ENCODE data around the gene SOX14. TPM values are rescaled to one million over a fixed set of nuclear protein-coding genes. Genes with fewer than 3 reads are reported as not detected.

The SOX14 gene
- total and polyA plus RNA-seq, 2 of the 4 experiments (the other 2 are of a cell fraction), result not detected

DNA sequence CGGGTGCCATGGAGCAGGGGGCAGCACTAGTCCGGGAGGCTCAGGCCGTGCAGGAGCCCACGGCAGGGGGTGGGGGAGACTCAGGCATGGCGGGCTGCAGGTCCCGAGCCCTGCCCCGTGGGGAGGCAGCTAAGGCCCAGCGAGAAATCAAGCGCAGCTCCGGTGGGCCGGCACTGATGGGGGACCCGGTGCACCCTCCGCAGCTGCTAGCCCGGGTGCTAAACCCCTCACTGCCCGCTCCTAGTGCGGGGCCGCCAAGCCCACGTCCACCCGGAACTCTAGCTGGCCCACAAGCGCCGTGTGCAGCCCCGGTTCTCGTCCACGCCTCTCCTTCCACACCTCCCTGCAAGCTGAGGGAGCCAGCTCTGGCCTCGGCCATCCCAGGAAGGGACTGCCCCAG, 49.6 kb upstream of the SOX14 start:
- no peak overlapping the region for H3K56ac ChIP-seq (ENCODE audit: extremely low read depth, insufficient read depth, low read length)
- WGBS, 2 experiments (ENCODE audit: extremely low coverage in 2 of 2, insufficient read length in 1 of 2), result 63% methylated on average over 9 of the region's 25 CpGs; no CpG with 5 or more reads in 1 of the 2 experiments
- CTCF ChIA-PET, result no interaction called here

More for the DNA sequence above, 49.6 kb upstream of the SOX14 start:
- no peak overlapping the region for H3K4me3 ChIP-seq (ENCODE audit: insufficient read depth, low read depth, low read length)
- no peak overlapping the region for H3K4ac ChIP-seq (ENCODE audit: low read depth, low read length)
- no peak for ATAC-seq (ENCODE audit: low read depth)
- H2AK9ac ChIP-seq (replicated peaks; ENCODE audit: low read depth, low read length, poor library complexity), result no peak overlapping the region
- dilution Hi-C loops (cut with HindIII; ENCODE audit: low sequenced_read_pairs, unreplicated experiment), result no loop called here
- no peak overlapping the region for H2BK15ac ChIP-seq (ENCODE audit: low read depth, low read length)
- no peak overlapping the region for H2AK5ac ChIP-seq (ENCODE audit: low read depth, low read length)
- H4K91ac ChIP-seq (ENCODE audit: insufficient read depth, low read depth, low read length), result no peak overlapping the region
- POLR2A ChIA-PET (ENCODE audit: unreplicated experiment), result no interaction called here
- H2BK5ac ChIP-seq (ENCODE audit: low read depth, low read length, poor library complexity, severe bottlenecking), result no peak overlapping the region
- no peak overlapping the region for H3K27ac ChIP-seq (ENCODE audit: insufficient read depth, low read length)
- TF ChIP-seq MAFK (IDR thresholded peaks at IDR 0.05; ENCODE audit: low read depth, low read length), result no peak
- no peak for TF ChIP-seq CTCF (conservative IDR thresholded peaks at IDR 0.05; ENCODE audit: low read depth, low read length)
- no peak for TF ChIP-seq BHLHE40 (IDR thresholded peaks at IDR 0.05; ENCODE audit: low read depth, low read length)
- TF ChIP-seq RAD21 (IDR thresholded peaks at IDR 0.05; ENCODE audit: low read length), result no peak
- no peak for TF ChIP-seq FOS (IDR thresholded peaks at IDR 0.05; ENCODE audit: low read depth, low read length)
- no peak for TF ChIP-seq MAZ (IDR thresholded peaks at IDR 0.05; ENCODE audit: borderline replicate concordance, low read depth, low read length)
- no peak for TF ChIP-seq CEBPB (IDR thresholded peaks at IDR 0.05; ENCODE audit: low read depth, low read length)
- TF ChIP-seq POLR2A (IDR thresholded peaks at IDR 0.05; ENCODE audit: low read depth, low read length), result no peak
- TF ChIP-seq ELK1 (IDR thresholded peaks at IDR 0.05; ENCODE audit: borderline replicate concordance, low read depth, low read length), result no peak
- TF ChIP-seq, protein P1, sequence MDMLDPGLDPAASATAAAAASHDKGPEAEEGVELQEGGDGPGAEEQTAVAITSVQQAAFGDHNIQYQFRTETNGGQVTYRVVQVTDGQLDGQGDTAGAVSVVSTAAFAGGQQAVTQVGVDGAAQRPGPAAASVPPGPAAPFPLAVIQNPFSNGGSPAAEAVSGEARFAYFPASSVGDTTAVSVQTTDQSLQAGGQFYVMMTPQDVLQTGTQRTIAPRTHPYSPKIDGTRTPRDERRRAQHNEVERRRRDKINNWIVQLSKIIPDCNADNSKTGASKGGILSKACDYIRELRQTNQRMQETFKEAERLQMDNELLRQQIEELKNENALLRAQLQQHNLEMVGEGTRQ (IDR thresholded peaks at IDR 0.05; ENCODE audit: low read depth, low read length), result no peak
- no peak for TF ChIP-seq CHD1 (IDR thresholded peaks at IDR 0.05; ENCODE audit: low read depth, low read length)
- TF ChIP-seq SMC3 (IDR thresholded peaks at IDR 0.05; ENCODE audit: low read depth, low read length), result no peak
- TF ChIP-seq NFE2L2 (IDR thresholded peaks at IDR 0.05; ENCODE audit: low read depth, low read length), result no peak
- H3K23ac ChIP-seq (ENCODE audit: low read depth, low read length), result no peak overlapping the region
- H4K5ac ChIP-seq (ENCODE audit: low read depth, low read length), result no peak overlapping the region
- no peaks in the 10 kb centered on the region for H3K79me1 ChIP-seq (ENCODE audit: low read depth in 1 of 2, low read length in 2 of 2)
- H3K4me1 ChIP-seq (ENCODE audit: control insufficient read depth, insufficient read depth, low read length), result no peaks in the 10 kb centered on the region
- H3K36me3 ChIP-seq (ENCODE audit: control insufficient read depth, insufficient read depth, low read length), result no peaks in the 10 kb centered on the region
- no peak overlapping the region for H3K4me2 ChIP-seq (ENCODE audit: low read depth, low read length)
- no TSS peak for BruUV-seq (replicated peaks)
- H3K14ac ChIP-seq (replicated peaks; ENCODE audit: low read depth, low read length), result no peak overlapping the region
- no peaks in the 10 kb centered on the region for H4K20me1 ChIP-seq (ENCODE audit: insufficient read depth, low read length)
- no peak overlapping the region for H2BK20ac ChIP-seq (ENCODE audit: low read depth, low read length)
- H3K9ac ChIP-seq (ENCODE audit: low read depth, low read length), result no peak overlapping the region
- DNase-seq, result no peak
- intact Hi-C loops (cut with micrococcal nuclease), result no loop called here
- H3K9me3 ChIP-seq (ENCODE audit: control insufficient read depth, insufficient read depth, low read length), result peaks cover 3% of the 10 kb centered on the region; the same call in 1 of the 2 replicates
- no peak overlapping the region for H4K8ac ChIP-seq (ENCODE audit: low read depth in 2 of 2, low read length in 2 of 2)
- H3K9me1 ChIP-seq (ENCODE audit: insufficient read depth, low read length), result no peaks in the 10 kb centered on the region
- no peak overlapping the region for H2BK120ac ChIP-seq (ENCODE audit: low read depth, low read length)
- in situ Hi-C loops (cut with MboI; ENCODE audit: low sequenced_read_pairs), result no loop called here
- H3K18ac ChIP-seq (ENCODE audit: low read depth, low read length), result no peak overlapping the region
- no peak overlapping the region for H2AFZ ChIP-seq (replicated peaks; ENCODE audit: low read length, poor library complexity)
- no peaks in the 10 kb centered on the region for H3K27me3 ChIP-seq (ENCODE audit: control insufficient read depth, insufficient read depth, low read length)

Data from IMR-90 (cell line).